HEK293T (cell line): Measurements from ENCODE around the gene MTA1.

Experiments used
- CTCF ChIA-PET: fragments of 350-600 bp; formaldehyde crosslinking; extraction: SDS; loops from one replicate; lab custom pipeline; 2021; ENCODE audit warnings: antibody characterized with exemption, inconsistent platforms; lab: Yijun Ruan, JAX
- POLR2A ChIA-PET: fragments of 350-600 bp; formaldehyde crosslinking; extraction: SDS; loops from one replicate; lab custom pipeline; 2020; ENCODE audit warnings: antibody characterized with exemption, inconsistent platforms; lab: Yijun Ruan, JAX
- DNase-seq: peaks from one replicate; pipeline ENCODE4 v3.0.0; 2012; ENCODE audit warnings: mixed read lengths; ENCODE audit errors: extremely low spot score
- ARNT ChIP-seq: fragments of 450-650 bp; IDR thresholded peaks from 2 replicates; pipeline ENCODE4 v1.6.1; 2017; ENCODE audit warnings: mild to moderate bottlenecking
- BHLHE40 ChIP-seq: fragments of 450-650 bp; IDR thresholded peaks from 2 replicates; pipeline ENCODE4 v1.6.1; 2016; ENCODE audit warnings: mild to moderate bottlenecking, moderate library complexity, borderline replicate concordance
- CTBP1 ChIP-seq: fragments of 450-650 bp; IDR thresholded peaks from 2 replicates; pipeline ENCODE4 v1.6.1; 2016; ENCODE audit warnings: borderline replicate concordance
- ELF4 ChIP-seq: fragments of 450-650 bp; IDR thresholded peaks from 2 replicates; pipeline ENCODE4 v1.6.1; 2017; ENCODE audit warnings: antibody characterized with exemption
- FOXA1 ChIP-seq: fragments of 450-650 bp; IDR thresholded peaks from 2 replicates; pipeline ENCODE4 v1.6.1; 2016; ENCODE audit warnings: mild to moderate bottlenecking
- FOXK2 ChIP-seq: fragments of 450-650 bp; IDR thresholded peaks from 2 replicates; pipeline ENCODE4 v1.6.1; 2016; ENCODE audit warnings: mild to moderate bottlenecking
- FOXM1 ChIP-seq: fragments of 450-650 bp; IDR thresholded peaks from 2 replicates; pipeline ENCODE4 v1.6.1; 2017; ENCODE audit warnings: mild to moderate bottlenecking, borderline replicate concordance
- HDGF ChIP-seq: fragments of 450-650 bp; IDR thresholded peaks from 2 replicates; pipeline ENCODE4 v1.6.1; 2017; ENCODE audit warnings: antibody characterized with exemption, borderline replicate concordance
- L3MBTL2 ChIP-seq: fragments of 450-650 bp; conservative IDR thresholded peaks from 2 replicates; pipeline ENCODE4 v1.6.1; 2016; ENCODE audit warnings: mild to moderate bottlenecking
- LEF1 ChIP-seq: fragments of 450-650 bp; IDR thresholded peaks from 2 replicates; pipeline ENCODE4 v1.6.1; 2017; ENCODE audit warnings: mild to moderate bottlenecking, borderline replicate concordance
- NFRKB ChIP-seq: fragments of 450-650 bp; IDR thresholded peaks from 2 replicates; pipeline ENCODE4 v1.6.1; 2016; ENCODE audit warnings: mild to moderate bottlenecking, moderate library complexity
- SP1 ChIP-seq: fragments of 450-650 bp; IDR thresholded peaks from 2 replicates; pipeline ENCODE4 v1.6.1; 2017
- SUZ12 ChIP-seq: fragments of 450-650 bp; IDR thresholded peaks from 2 replicates; pipeline ENCODE4 v1.6.1; 2016; ENCODE audit warnings: mild to moderate bottlenecking
- TARDBP ChIP-seq: fragments of 450-650 bp; IDR thresholded peaks from 2 replicates; pipeline ENCODE4 v1.6.1; 2016
- ZNF384 ChIP-seq: fragments of 450-650 bp; IDR thresholded peaks from 2 replicates; pipeline ENCODE4 v1.6.1; 2016
- TF ChIP-seq, protein P1 (sequence below): fragments of 450-650 bp; IDR thresholded peaks from 2 replicates; pipeline ENCODE4 v1.6.1; 2016

The MTA1 gene

DNA sequence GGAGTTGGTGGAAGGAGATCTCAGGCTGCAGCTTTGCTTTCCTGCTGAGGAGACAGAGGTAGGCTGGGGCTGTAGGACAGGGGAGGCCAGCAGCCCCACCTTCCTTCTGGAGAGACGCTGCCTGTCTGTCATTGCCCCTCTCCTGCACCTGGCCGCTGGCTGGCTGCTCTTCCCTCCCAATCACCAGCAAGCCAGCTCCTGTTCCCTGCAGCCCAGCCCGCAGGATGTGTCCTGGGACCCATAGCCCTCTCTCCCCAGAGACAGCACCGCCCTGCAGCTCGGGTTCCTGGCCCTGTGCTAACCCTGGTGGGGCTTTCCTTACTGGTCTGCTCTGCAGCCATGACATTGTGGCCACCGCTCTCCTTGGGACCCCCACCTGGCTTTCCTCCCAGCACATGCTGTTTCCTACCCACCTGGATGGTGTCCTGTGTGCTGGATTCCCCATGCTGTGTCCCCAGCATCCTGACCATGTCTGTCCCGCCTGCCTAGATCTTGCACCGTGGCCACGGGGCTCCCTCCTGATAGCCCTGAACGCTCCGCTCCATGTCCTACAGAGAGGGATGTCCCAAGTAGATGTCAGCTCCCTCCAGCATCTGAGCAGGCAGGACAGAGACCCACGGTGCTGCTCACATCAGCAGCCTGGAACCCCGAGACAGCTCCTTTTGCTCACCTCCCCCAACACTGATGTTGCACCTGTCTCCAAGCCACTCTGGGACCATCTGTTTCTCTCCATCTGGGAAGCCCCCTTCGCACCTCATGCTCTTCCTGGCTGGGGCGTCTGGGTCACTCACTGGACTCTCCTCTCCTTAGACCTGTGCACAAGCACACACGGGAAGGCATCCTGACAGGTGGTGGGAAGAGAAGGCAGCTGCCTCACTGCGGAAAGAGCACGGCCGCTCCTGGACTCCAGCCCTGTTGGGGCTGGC, 1.1 kb upstream of the MTA1 start:
- ChIA-PET CTCF (interaction anchor here (0.6 kb wide), 1 partner anchor 62 kb away, joined by 3 read pairs; no protein-coding TSS in a partner anchor), POLR2A (interaction anchor here (1.0 to 1.7 kb wide), 2 partner anchors 10 to 71 kb away, joined by 6 to 7 read pairs; no protein-coding TSS in a partner anchor)
- TF ChIP-seq HDGF (no peak), ZNF384 (no peak), LEF1 (no peak), L3MBTL2 (no peak)
- DNase-seq, result no peak

DNA sequence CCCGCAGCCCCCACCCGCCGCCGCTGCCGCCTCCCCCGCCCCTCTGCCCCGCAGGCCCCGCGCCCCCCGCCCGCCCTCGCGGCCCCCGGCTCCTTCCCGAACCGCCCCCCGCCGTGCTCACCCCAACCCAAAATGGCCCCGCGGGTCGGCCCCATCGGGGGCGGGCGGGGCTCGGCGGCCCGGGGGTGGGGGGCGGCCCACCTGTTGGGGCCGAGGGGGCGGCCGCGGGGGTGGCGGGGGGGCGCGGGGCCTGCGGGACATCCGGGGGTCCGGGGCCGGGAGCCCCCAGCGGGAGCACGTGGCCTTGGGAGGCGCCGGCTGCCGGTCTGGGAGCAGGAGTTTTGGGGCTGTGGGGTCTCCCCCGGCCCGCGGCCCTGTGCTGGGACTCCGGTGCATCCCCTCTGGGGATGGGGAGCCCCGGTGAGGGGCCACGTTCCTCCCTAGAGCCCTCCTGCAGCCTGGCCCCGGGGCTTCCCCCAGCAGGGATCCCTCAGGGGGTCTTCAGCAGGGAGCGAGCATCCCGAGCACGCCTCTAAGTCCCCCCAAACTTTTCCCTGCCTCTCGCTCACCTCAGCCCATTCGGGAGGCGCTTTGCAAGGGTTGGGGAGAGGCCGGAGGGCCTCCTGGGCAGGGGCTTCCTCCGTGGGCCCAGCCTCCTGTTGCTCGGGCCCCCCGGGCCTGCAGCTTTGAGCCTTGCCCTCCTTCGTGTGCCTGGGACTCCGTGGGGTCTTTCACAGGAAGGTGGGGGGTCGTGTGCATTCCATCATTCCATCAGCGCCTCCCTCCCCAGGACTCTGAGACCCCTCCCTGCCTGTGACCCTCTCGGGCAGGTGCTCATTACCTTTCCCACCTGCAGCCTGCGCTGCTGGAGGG, 710 bp downstream of the MTA1 start:
- DNase-seq, result peak; percentile 41
- ChIA-PET CTCF (no interaction called here), POLR2A (no interaction called here)
- no peak for TF ChIP-seq FOXK2
- no peak for TF ChIP-seq SP1
- no peak for TF ChIP-seq FOXA1
- TF ChIP-seq TARDBP, result no peak
- no peak for TF ChIP-seq ZNF384
- TF ChIP-seq L3MBTL2, result no peak
- TF ChIP-seq CTBP1, result no peak
- TF ChIP-seq HDGF, result no peak
- TF ChIP-seq, protein P1, sequence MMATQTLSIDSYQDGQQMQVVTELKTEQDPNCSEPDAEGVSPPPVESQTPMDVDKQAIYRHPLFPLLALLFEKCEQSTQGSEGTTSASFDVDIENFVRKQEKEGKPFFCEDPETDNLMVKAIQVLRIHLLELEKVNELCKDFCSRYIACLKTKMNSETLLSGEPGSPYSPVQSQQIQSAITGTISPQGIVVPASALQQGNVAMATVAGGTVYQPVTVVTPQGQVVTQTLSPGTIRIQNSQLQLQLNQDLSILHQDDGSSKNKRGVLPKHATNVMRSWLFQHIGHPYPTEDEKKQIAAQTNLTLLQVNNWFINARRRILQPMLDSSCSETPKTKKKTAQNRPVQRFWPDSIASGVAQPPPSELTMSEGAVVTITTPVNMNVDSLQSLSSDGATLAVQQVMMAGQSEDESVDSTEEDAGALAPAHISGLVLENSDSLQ, result no peak
- TF ChIP-seq ARNT, result no peak
- TF ChIP-seq NFRKB, result no peak
- TF ChIP-seq FOXM1, result no peak
- no peak for TF ChIP-seq ELF4
- TF ChIP-seq SUZ12, result no peak
- TF ChIP-seq LEF1, result no peak
- no peak for TF ChIP-seq BHLHE40

- no peak for DNase-seq
- TF ChIP-seq L3MBTL2 (no peak), CTBP1 (no peak), FOXM1 (no peak), ZNF384 (no peak), NFRKB (no peak), FOXK2 (no peak), SUZ12 (no peak)
- TF ChIP-seq, protein P1, result no peak
- ChIA-PET CTCF (no interaction called here), POLR2A (interaction anchor here (0.9 kb wide), 1 partner anchor 69 kb away, joined by 4 read pairs; no protein-coding TSS in a partner anchor)
Observed at GRCh38 chr14:105420974-105421674, 1.5 kb downstream of the MTA1 start.

GRCh38 chr14:105421723-105422615, 2.3 kb downstream of the MTA1 start:
- ChIA-PET CTCF (no interaction called here), POLR2A (interaction anchor here (0.9 kb wide), 1 partner anchor 68 kb away, joined by 4 read pairs; no protein-coding TSS in a partner anchor)
- no peak for DNase-seq
- TF ChIP-seq ARNT (no peak), TARDBP (no peak), SP1 (no peak), NFRKB (no peak), FOXA1 (no peak), ZNF384 (no peak), L3MBTL2 (no peak), SUZ12 (no peak), HDGF (no peak), ELF4 (no peak), FOXK2 (no peak), CTBP1 (no peak)

- TF ChIP-seq FOXA1, result no peak
- DNase-seq, result no peak
- POLR2A ChIA-PET, result no interaction called here
- CTCF ChIA-PET, result no interaction called here
Observed at GRCh38 chr14:105422695-105423487, 3.3 kb downstream of the MTA1 start.
